T-helper 2 cell treated with Interferon-gamma antibody and Interleukin-4, amounts not matched to agents 5 μg/mL and 100 μg/mL, for 36 hours (primary cell): ENCODE data around the gene CCND2.

Source experiments
- DNase-seq: peaks from one replicate; pipeline ENCODE4 v3.0.0; 2021; ENCODE audit warnings: low spot score
- H3K27ac Mint-ChIP-seq: one replicate; pipeline ENCODE4 v1.8.0; 2021; ENCODE audit warnings: mild to moderate bottlenecking, mixed read lengths
- H3K27me3 Mint-ChIP-seq: one replicate; pipeline ENCODE4 v1.8.0; 2021; ENCODE audit warnings: low read depth, mixed read lengths
- H3K36me3 Mint-ChIP-seq: one replicate; pipeline ENCODE4 v1.8.0; 2021; ENCODE audit warnings: low read depth, mixed read lengths
- H3K4me1 Mint-ChIP-seq: one replicate; pipeline ENCODE4 v1.8.0; 2021; ENCODE audit warnings: low read depth, mixed read lengths
- H3K4me3 Mint-ChIP-seq: one replicate; pipeline ENCODE4 v1.8.0; 2022; ENCODE audit warnings: mild to moderate bottlenecking, moderate library complexity, mixed read lengths
- H3K9me3 Mint-ChIP-seq: one replicate; pipeline ENCODE4 v1.8.0; 2021; ENCODE audit warnings: mixed read lengths

Gene CCND2

DNA sequence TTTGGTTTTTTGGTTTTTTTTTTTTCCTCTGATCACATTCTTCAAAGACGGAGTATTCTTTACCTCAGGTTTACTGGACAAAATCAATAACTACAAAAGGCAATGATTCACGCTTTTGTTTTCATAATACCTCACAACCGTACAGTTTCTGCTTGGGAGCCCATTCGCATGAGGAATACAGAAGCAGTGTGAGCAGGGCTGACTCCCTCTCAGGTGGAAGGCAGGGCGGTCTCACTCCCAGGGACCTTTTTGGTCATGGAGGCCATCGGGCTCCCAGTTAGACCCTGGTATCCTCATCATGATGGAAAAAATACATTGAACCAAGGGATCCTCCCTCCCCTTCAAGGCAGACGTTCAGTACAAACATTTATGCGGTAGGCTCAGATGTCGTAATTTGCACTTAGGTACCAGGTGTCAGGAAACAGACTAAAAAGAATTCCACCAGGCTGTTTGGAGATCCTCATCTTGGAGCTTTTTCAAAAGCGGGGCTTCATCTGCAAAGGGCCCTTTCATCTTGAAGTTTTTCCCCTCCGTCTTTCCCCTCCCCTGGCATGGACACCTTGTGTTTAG lies 28.5 kb downstream of the CCND2 start:
- peaks cover 4% of the 10 kb centered on the region for H3K4me1 Mint-ChIP-seq
- H3K9me3 Mint-ChIP-seq: no peaks in the 10 kb centered on the region
- no peaks in the 10 kb centered on the region for H3K27me3 Mint-ChIP-seq
- DNase-seq: no peak
- peaks cover 92% of the 10 kb centered on the region for H3K36me3 Mint-ChIP-seq
- no peak overlapping the region for H3K27ac Mint-ChIP-seq
- H3K4me3 Mint-ChIP-seq: no peak overlapping the region

DNA sequence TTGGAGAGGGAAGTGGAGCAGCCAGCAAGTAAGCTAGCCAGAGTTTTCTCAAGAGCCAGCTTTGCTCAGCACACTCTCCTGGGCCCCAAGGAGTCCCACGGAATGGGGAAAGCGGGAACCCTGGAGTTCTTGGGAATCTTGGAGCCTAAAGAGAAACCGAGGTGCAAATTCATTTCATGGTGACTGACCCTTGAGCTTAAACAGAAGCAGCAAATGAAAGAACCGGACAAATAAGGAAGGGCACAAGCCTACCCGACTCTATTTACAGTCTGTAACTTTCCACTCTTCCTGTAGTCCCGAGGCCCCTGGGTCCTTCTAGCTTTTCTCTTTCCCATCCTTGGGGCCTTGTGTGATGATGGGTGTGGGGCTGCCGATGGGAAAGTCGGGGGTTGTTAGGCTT lies 29.3 kb downstream of the CCND2 start:
- peaks cover 91% of the 10 kb centered on the region for H3K36me3 Mint-ChIP-seq
- H3K27ac Mint-ChIP-seq: no peak overlapping the region

DNA sequence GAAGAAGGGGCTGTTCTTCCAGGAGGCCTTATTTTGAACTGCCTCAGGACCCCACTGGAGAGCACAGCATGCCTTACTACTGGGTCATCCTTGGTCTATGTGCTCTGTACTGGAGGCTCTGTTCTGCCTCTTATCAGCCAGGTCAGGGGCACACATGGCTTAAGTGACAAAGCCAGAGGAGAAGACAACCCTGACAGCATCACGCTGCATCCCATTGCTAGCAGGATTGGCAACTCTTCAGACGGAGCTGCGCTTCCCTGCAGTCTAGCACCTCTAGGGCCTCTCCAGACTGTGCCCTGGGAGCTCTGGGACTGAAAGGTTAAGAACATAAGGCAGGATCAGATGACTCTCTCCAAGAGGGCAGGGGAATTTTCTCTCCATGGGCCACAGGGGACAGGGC lies 30.2 kb downstream of the CCND2 start:
- Mint-ChIP-seq H3K27ac (no peak overlapping the region), H3K36me3 (peaks cover 90% of the 10 kb centered on the region), H3K4me3 (no peak overlapping the region), H3K27me3 (no peaks in the 10 kb centered on the region), H3K9me3 (no peaks in the 10 kb centered on the region), H3K4me1 (peaks cover 3% of the 10 kb centered on the region)
- DNase-seq: no peak

More for the DNA sequence above, 29.3 kb downstream of the CCND2 start:
- H3K4me3 Mint-ChIP-seq: no peak overlapping the region
- H3K9me3 Mint-ChIP-seq: no peaks in the 10 kb centered on the region
- DNase-seq: no peak
- peaks cover 4% of the 10 kb centered on the region for H3K4me1 Mint-ChIP-seq
- no peaks in the 10 kb centered on the region for H3K27me3 Mint-ChIP-seq

DNA sequence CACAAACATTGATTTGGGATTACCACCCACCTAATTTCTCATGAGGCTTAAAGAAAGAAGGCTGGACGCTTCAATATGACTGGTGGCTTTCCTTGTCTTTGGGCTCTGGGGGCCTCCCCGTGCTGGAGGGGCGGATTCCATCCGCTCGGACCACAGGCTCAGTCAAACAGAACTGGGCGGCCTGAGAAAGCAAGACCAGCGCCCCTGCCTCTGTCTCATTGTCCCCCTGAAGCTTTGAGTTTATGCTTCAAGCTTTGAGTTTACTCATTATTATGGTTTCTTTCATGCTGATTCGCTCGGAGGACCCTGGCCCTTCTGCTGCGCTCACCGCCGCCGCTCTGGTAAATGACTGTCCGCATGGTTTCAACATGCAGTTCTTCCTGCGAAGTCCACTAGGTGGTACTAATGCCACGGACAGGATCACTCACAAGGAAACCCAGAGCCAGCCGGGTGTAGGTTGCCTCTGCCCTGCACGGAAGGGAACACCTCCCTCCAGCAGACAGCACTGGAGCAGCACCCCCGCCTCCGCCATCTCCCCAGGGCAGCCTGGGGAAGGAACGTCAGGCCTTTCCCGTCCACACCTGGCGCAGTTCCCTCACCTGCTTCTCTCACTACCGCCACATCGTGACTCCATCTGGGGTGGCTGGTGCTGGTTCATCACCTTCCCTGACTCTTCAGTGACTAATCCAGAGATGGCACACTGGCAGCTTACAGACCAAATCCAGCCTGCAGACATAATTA lies 34.2 kb downstream of the CCND2 start:
- no peaks in the 10 kb centered on the region for H3K9me3 Mint-ChIP-seq
- DNase-seq: no peak
- H3K27ac Mint-ChIP-seq: no peak overlapping the region
- peaks cover 76% of the 10 kb centered on the region for H3K36me3 Mint-ChIP-seq
- no peaks in the 10 kb centered on the region for H3K27me3 Mint-ChIP-seq
- H3K4me1 Mint-ChIP-seq: peaks cover 2% of the 10 kb centered on the region
- no peak overlapping the region for H3K4me3 Mint-ChIP-seq

DNA sequence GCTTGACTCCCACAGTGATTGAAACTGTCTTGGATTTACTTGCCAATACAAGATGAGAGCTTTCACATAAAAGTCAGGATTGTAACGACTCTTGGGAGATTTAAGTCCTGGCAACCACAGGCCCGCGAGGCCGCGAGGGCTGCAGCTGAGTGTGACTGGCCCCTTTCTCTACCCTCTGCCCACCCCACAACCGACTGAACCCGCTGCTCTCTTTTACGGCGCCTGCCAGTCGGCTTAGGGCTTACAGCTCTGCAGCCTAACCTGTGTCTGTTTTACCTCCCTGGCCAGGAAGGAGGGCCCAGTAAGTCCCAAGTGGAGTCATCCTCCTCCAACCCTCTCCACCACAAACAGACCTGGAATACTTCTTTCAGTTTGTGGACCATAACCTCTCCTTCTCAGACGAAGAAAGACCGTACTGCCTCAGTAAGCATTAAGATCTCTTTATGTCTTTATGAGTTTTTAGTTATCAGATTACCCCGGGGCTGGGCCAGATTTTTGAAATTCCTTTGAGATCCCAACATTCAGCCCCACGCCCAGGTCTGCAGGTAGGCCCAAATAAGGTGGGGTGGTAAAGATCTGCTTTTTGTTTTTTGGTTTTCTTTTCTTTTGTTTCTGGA lies 34.9 kb downstream of the CCND2 start:
- no peak for DNase-seq
- Mint-ChIP-seq H3K9me3 (no peaks in the 10 kb centered on the region), H3K27me3 (no peaks in the 10 kb centered on the region), H3K27ac (peak overlapping the region; percentile 35), H3K4me3 (no peak overlapping the region), H3K4me1 (peaks cover 2% of the 10 kb centered on the region), H3K36me3 (peaks cover 71% of the 10 kb centered on the region)

DNA sequence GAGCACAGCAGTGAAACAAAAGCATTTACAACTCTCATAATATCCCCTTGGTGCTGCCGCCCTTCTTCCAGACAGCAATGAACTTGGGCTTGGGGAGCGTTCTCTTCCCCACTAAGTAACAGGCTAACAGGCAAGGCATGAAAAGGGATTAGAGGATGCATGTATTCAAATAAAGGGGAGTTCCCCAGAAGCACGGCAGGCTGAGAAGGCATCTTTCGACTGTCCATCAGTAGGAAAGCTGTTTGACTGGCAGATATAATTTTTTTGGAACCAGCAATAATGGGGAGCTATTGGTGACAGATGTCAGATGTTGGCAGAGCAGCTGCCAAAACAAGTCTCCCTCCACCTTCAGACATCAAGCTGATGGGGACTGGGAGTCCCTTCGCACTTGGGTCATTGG lies 38.2 kb downstream of the CCND2 start:
- H3K27ac Mint-ChIP-seq: no peak overlapping the region

DNA sequence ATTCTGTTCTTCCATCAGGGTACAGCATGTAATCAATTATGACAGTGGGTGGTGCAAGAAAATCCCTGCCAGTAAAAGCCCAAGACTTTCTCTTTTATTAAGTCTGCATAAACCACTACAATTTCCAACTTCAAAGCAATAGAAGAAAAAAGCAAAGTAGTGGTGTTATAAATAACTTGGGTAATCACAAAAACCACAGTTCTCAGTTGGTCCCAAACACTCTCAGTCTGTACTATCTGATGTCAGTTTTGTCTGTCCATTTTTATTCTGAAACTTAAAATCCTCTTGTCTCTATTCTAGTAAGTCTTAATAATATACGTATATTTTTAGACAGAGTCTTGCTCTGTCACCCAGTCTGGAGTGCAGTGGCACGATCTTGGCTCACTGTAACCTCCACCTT lies 38.7 kb downstream of the CCND2 start:
- Mint-ChIP-seq H3K27ac (no peak overlapping the region), H3K4me1 (no peaks in the 10 kb centered on the region), H3K9me3 (no peaks in the 10 kb centered on the region), H3K4me3 (no peak overlapping the region), H3K36me3 (peaks cover 38% of the 10 kb centered on the region), H3K27me3 (no peaks in the 10 kb centered on the region)
- no peak for DNase-seq

More for the DNA sequence above, 38.2 kb downstream of the CCND2 start:
- H3K36me3 Mint-ChIP-seq: peaks cover 42% of the 10 kb centered on the region
- no peaks in the 10 kb centered on the region for H3K4me1 Mint-ChIP-seq
- H3K27me3 Mint-ChIP-seq: no peaks in the 10 kb centered on the region
- no peak for DNase-seq
- no peak overlapping the region for H3K4me3 Mint-ChIP-seq
- no peaks in the 10 kb centered on the region for H3K9me3 Mint-ChIP-seq

DNA sequence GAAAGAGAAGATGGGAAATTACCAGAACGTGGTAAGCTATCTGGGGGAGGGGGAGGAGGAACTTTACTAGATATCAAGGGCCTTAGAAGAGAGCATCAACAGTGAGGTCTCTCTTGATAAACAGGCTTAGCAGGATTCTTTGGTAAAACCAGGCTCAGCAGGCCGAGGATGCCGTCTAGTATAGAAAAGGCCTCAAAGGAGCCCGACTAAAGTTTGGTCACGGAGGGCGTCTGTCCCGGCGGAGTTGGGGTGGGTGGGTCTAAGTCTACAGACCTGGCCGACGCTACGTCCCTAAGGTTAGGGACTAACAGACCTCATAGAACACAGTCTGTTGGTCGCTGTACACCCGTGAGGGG lies 46.9 kb downstream of the CCND2 start:
- Mint-ChIP-seq H3K27me3 (no peaks in the 10 kb centered on the region), H3K4me1 (peaks cover 30% of the 10 kb centered on the region), H3K4me3 (peak overlapping the region; percentile 87), H3K9me3 (no peaks in the 10 kb centered on the region), H3K36me3 (peaks cover 4% of the 10 kb centered on the region), H3K27ac (peak overlapping the region; percentile 45)
- no peak for DNase-seq

DNA sequence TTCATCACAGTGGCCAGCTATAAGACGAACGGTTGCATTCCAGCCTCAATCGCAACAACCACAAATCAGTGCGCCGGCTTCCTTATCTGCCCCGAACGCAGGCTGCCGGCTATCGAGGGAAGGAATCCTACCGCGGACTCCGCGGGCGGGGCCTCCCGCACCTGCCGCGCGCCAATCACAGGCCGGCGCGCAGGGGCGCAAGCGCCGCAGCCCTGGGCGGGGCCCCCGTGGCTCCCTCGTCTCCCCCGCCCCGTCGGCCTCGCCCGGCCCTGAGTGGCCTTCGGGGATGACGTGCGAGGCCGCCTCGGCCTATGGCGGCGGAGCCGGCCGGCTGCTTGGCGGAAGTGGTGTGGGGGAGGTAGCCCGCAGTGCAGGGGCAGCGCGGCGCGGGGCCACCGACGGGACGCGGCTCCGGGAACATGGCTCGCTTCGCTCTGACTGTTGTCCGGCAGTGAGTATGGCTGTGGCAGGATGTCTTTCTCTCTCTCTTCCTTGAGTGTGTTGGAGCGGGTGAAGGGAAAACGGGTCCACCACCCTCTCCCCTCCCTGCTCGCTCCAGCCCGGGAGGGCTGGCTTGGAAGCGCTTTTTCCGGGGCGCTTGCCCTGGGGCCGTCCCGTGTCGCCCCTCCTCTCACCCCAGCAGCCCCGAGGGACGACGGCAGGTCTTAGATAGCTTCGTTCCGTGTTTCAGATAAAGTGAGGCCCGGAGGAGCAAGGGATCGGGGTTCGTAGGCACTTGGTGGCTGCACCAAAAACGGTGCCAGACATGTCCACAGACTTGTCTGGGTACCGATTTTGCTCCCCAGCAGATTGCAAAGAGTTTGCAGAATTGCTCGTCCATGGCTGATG lies 47.5 kb downstream of the CCND2 start, which contains the start of gene TIGAR:
TSS of gene TIGAR (plus strand) at position 361 of the 849 bp plus-strand sequence. CDS start at position 420, 59 bp downstream.
- Mint-ChIP-seq H3K4me1 (peaks cover 33% of the 10 kb centered on the region), H3K27me3 (no peaks in the 10 kb centered on the region), H3K4me3 (peak within 1 kb of the TSS; percentile 87), H3K9me3 (no peaks in the 10 kb centered on the region), H3K36me3 (peaks cover 4% of the 10 kb centered on the region), H3K27ac (peak within 1 kb of the TSS; percentile 88)
- DNase-seq: peak; percentile 97

DNA sequence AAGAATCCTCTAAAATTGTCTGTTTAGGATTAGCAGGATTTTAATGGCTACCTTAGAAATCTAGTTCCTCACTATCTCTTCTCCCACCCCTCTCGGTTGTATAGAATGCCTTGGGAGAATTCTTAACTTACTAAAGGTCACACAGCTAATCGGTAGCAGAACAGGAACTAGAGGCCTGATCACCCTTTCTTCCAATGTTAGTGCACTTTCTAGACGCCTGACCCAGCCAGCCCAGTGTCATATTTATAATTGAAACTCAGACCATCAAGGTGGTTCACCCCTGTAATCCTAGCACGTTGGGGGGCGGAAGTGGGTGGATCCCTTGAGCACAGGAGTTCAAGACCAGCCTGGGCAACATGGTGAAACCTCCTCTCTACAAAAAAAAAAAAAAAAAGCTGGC lies 49.2 kb downstream of the CCND2 start:
- H3K36me3 Mint-ChIP-seq: peaks cover 4% of the 10 kb centered on the region
- H3K4me1 Mint-ChIP-seq: peaks cover 36% of the 10 kb centered on the region
- H3K4me3 Mint-ChIP-seq: peak overlapping the region; percentile 41
- H3K27ac Mint-ChIP-seq: no peak overlapping the region
- DNase-seq: no peak
- H3K9me3 Mint-ChIP-seq: no peaks in the 10 kb centered on the region
- no peaks in the 10 kb centered on the region for H3K27me3 Mint-ChIP-seq
